Measurements from ENCODE around the gene SNRNP27.

- TF ChIP-seq ZNF274 (IDR thresholded peaks at IDR 0.05; ENCODE audit: low read depth, low read length) (no peak), YY1 (IDR thresholded peaks at IDR 0.05; ENCODE audit: insufficient read depth, insufficient read length) (no peak)
These were observed 52.9 kb downstream of the SNRNP27 start for GRCh38 chr2:69946351-69947324.
